PC-9 (cell line): Measurements from ENCODE around the gene SCP2D1. TPM values are rescaled to one million over a fixed set of nuclear protein-coding genes. Genes with fewer than 3 reads are reported as not detected.

Experiments
- BruUV-seq: library from RNA; stranded (reverse); fragments of 400-500 nt; replicated peaks from 2 replicates; lab custom pipeline; 2021; lab: Mats Ljungman, UMichigan
- CTCF ChIA-PET: fragments of 300-600 bp; sonication (Branson Sonifier 250); formaldehyde crosslinking; loops from one replicate; lab custom pipeline; 2022; ENCODE audit warnings: antibody characterized with exemption; lab: Charles Lee
- POLR2A ChIA-PET: fragments of 300-600 bp; sonication (Branson Sonifier 250); formaldehyde crosslinking; loops from one replicate; lab custom pipeline; 2022; ENCODE audit warnings: antibody characterized with exemption; ENCODE audit not compliant: unreplicated experiment; lab: Charles Lee
- DNase-seq, 2 experiments: peaks; one replicate each; pipeline versions ENCODE4 v3.0.0 to v3.0.0-alpha.2; 2015 to 2022; ENCODE audit warnings: mixed read lengths in 1 of 2
- H2AFZ ChIP-seq: fragments of 200-600 bp; sonication (generic); 2 replicates; pipeline ENCODE4 v1.8.1; 2017; ENCODE audit warnings: antibody characterized with exemption
- H3F3A ChIP-seq: fragments of 200-600 bp; sonication (generic); 2 replicates; pipeline ENCODE4 v1.8.1; 2017; ENCODE audit warnings: antibody characterized with exemption, mild to moderate bottlenecking, low read depth; ENCODE audit not compliant: insufficient read depth
- H3K27ac ChIP-seq: fragments of 200-600 bp; sonication (generic); 2 replicates; pipeline ENCODE4 v1.6.1; 2016; ENCODE audit warnings: mixed run types
- H3K27me3 ChIP-seq: fragments of 200-600 bp; sonication (generic); 2 replicates; pipeline ENCODE4 v1.6.1; 2016; ENCODE audit warnings: low read depth, mixed run types; ENCODE audit not compliant: insufficient read depth
- H3K36me3 ChIP-seq: fragments of 200-600 bp; sonication (generic); 2 replicates; pipeline ENCODE4 v1.6.1; 2016; ENCODE audit warnings: low read depth, mixed run types
- H3K4me1 ChIP-seq: fragments of 200-600 bp; sonication (generic); replicated peaks from 2 replicates; pipeline ENCODE4 v1.6.1; 2016; ENCODE audit warnings: mixed run types; ENCODE audit not compliant: insufficient read depth
- H3K4me2 ChIP-seq: fragments of 200-600 bp; sonication (generic); 2 replicates; pipeline ENCODE4 v1.6.1; 2017; ENCODE audit warnings: mixed run types
- H3K4me3 ChIP-seq: fragments of 200-600 bp; sonication (generic); 2 replicates; pipeline ENCODE4 v1.6.1; 2016; ENCODE audit warnings: mixed run types
- H3K79me2 ChIP-seq: fragments of 200-600 bp; sonication (generic); 2 replicates; pipeline ENCODE4 v1.6.1; 2017; ENCODE audit warnings: low read depth, mixed run types
- H3K9me2 ChIP-seq: fragments of 200-600 bp; sonication (generic); 2 replicates; pipeline ENCODE4 v1.8.1; 2017; ENCODE audit warnings: mild to moderate bottlenecking; ENCODE audit not compliant: insufficient read depth
- H3K9me3 ChIP-seq: fragments of 200-600 bp; sonication (generic); 2 replicates; pipeline ENCODE4 v1.8.1; 2016; ENCODE audit warnings: low read depth; ENCODE audit not compliant: insufficient read depth
- H4K20me1 ChIP-seq: fragments of 200-600 bp; sonication (generic); 2 replicates; pipeline ENCODE4 v1.8.1; 2017; ENCODE audit not compliant: insufficient read depth
- EZH2 ChIP-seq: fragments of 200-600 bp; sonication (generic); IDR thresholded peaks from 2 replicates; pipeline ENCODE4 v1.8.0; 2017; ENCODE audit warnings: antibody characterized with exemption, low read depth
- intact Hi-C: fragments of 100-400 bp; cut with micrococcal nuclease; formaldehyde crosslinking; loops from one replicate; pipeline ENCODE4 v1.10.0; 2022; ENCODE audit not compliant: unreplicated experiment
- total RNA-seq: library from RNA; stranded (reverse); gene quantifications from 2 replicates; pipeline ENCODE4 v1.2.3, GENCODE V29; 2021
- TF ChIP-seq, protein P1 (sequence below): fragments of 200-600 bp; sonication (generic); conservative IDR thresholded peaks from 2 replicates; pipeline ENCODE4 v1.6.1; 2017; ENCODE audit warnings: mixed run types, antibody characterized with exemption, mild to moderate bottlenecking, moderate library complexity

SCP2D1 gene
- total RNA-seq, 1 experiment from 2014 or later: not detected

DNA sequence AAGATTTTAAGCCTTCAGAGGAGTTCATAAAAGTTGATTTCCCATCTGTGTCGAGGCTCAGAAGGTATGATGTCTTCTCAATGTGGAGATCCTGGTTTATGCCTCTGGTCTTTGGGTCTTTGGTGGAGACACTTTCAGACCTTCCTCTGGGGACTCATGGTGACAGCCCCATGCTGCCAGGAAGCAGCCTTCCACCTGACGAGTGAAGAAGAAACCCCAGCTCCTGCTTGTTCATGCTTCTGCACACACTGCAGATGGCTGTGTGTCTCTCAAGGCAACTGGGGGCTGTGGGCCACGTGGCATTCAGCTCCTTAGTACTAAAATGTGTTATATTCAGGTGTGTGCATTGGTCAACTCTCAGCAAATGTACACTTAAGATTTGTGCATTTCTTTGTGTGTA is 4.9 kb upstream of the SCP2D1 start:
- no peaks in the 10 kb centered on the region for H3K9me3 ChIP-seq
- H3K4me2 ChIP-seq: no peak overlapping the region
- ChIA-PET CTCF (no interaction called here), POLR2A (no interaction called here)
- intact Hi-C loops: no loop called here
- no peaks in the 10 kb centered on the region for H3K36me3 ChIP-seq
- H3K79me2 ChIP-seq: no peaks in the 10 kb centered on the region
- no peak for DNase-seq
- no peak overlapping the region for H3K4me3 ChIP-seq
- H3K4me1 ChIP-seq: no peaks in the 10 kb centered on the region
- H2AFZ ChIP-seq: no peak overlapping the region
- no peak for TF ChIP-seq EZH2
- TF ChIP-seq, protein P1, sequence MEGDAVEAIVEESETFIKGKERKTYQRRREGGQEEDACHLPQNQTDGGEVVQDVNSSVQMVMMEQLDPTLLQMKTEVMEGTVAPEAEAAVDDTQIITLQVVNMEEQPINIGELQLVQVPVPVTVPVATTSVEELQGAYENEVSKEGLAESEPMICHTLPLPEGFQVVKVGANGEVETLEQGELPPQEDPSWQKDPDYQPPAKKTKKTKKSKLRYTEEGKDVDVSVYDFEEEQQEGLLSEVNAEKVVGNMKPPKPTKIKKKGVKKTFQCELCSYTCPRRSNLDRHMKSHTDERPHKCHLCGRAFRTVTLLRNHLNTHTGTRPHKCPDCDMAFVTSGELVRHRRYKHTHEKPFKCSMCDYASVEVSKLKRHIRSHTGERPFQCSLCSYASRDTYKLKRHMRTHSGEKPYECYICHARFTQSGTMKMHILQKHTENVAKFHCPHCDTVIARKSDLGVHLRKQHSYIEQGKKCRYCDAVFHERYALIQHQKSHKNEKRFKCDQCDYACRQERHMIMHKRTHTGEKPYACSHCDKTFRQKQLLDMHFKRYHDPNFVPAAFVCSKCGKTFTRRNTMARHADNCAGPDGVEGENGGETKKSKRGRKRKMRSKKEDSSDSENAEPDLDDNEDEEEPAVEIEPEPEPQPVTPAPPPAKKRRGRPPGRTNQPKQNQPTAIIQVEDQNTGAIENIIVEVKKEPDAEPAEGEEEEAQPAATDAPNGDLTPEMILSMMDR: no peak
- no peaks in the 10 kb centered on the region for H3K27me3 ChIP-seq
- no TSS peak for BruUV-seq
- no peaks in the 10 kb centered on the region for H3K9me2 ChIP-seq
- no peaks in the 10 kb centered on the region for H3F3A ChIP-seq
- no peaks in the 10 kb centered on the region for H4K20me1 ChIP-seq
- no peak overlapping the region for H3K27ac ChIP-seq

DNA sequence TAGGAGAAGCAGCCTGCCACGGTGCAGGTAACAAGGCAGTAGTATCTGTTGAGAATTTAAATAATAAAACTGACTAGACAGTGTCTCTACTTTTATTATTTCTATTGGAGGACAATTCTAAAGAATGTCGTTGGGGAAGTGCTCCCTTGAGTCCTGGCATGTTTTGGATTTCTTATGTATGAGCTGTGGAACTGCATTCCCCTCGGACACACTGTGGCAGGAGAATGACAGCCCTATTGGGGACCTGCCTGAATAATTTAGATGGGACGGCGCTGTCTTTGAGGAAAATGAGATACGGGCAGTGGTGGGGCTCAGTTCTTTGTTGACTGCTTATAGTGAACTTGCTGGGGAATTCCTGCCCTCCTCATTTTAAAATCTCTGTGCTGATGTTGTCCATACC is 2.4 kb upstream of the SCP2D1 start:
- intact Hi-C loops: no loop called here
- H3K9me3 ChIP-seq: no peaks in the 10 kb centered on the region
- ChIA-PET POLR2A (no interaction called here), CTCF (no interaction called here)
- no peaks in the 10 kb centered on the region for H3K9me2 ChIP-seq
- no peak overlapping the region for H2AFZ ChIP-seq
- BruUV-seq: no TSS peak
- no peak overlapping the region for H3K27ac ChIP-seq
- H3K4me2 ChIP-seq: no peak overlapping the region
- no peaks in the 10 kb centered on the region for H4K20me1 ChIP-seq
- no peaks in the 10 kb centered on the region for H3K36me3 ChIP-seq
- no peak for DNase-seq
- no peaks in the 10 kb centered on the region for H3K4me1 ChIP-seq
- no peaks in the 10 kb centered on the region for H3K79me2 ChIP-seq
- no peaks in the 10 kb centered on the region for H3F3A ChIP-seq
- H3K4me3 ChIP-seq: no peak overlapping the region
- H3K27me3 ChIP-seq: no peaks in the 10 kb centered on the region
- TF ChIP-seq, protein P1: no peak
- TF ChIP-seq EZH2: no peak

DNA sequence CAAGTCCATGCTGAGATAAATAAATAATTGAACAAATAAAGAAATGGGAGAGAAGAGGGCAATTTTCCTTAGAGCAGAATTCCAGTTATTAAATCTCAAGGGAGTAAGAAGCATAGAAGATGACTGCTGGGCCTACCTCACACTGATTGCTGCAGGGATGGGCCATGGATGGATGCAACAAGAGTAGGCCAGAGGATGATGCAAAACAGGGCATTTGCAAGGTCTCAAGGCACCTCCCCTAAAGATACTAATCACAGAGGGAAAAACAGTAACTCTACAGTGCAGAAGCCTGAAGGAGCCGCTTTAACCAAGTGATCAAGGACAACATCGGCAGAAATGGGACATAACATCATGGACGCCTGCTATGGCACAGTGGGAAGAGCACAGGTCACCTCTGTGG is 1.7 kb upstream of the SCP2D1 start:
- Histone ChIP-seq H2AFZ (no peak overlapping the region), H3K36me3 (no peaks in the 10 kb centered on the region), H3K4me1 (no peaks in the 10 kb centered on the region), H3K27ac (no peak overlapping the region), H3K27me3 (no peaks in the 10 kb centered on the region), H3K4me3 (no peak overlapping the region), H3K79me2 (no peaks in the 10 kb centered on the region), H4K20me1 (no peaks in the 10 kb centered on the region), H3K9me2 (no peaks in the 10 kb centered on the region), H3K4me2 (no peak overlapping the region), H3F3A (no peaks in the 10 kb centered on the region), H3K9me3 (no peaks in the 10 kb centered on the region)
- ChIA-PET CTCF (no interaction called here), POLR2A (no interaction called here)
- BruUV-seq: no TSS peak
- TF ChIP-seq, protein P1: no peak
- TF ChIP-seq EZH2: no peak
- intact Hi-C loops: no loop called here
- DNase-seq: no peak
